GM23248 (cell line): Measurements from ENCODE around the gene FAM161A. TPM values are rescaled to one million over a fixed set of nuclear protein-coding genes. Genes with fewer than 3 reads are reported as not detected.

ENCODE experiments used
- DNase-seq: peaks from one replicate; pipeline ENCODE4 v3.0.0-alpha.2; 2015
- H2AFZ ChIP-seq: fragments of 200-600 bp; sonication (generic); 2 replicates; pipeline ENCODE4 v1.6.1; 2016; ENCODE audit warnings: antibody characterized with exemption
- H3F3A ChIP-seq: fragments of 200-600 bp; sonication (generic); 2 replicates; pipeline ENCODE4 v1.6.1; 2016; ENCODE audit warnings: mild to moderate bottlenecking, antibody characterized with exemption, mixed run types; ENCODE audit not compliant: insufficient read depth
- H3K27ac ChIP-seq: fragments of 200-600 bp; sonication (generic); 2 replicates; pipeline ENCODE4 v1.5.1; 2016; ENCODE audit warnings: mild to moderate bottlenecking
- H3K27me3 ChIP-seq: fragments of 200-600 bp; sonication (generic); replicated peaks from 2 replicates; pipeline ENCODE4 v1.6.1; 2016; ENCODE audit warnings: mild to moderate bottlenecking; ENCODE audit not compliant: insufficient read depth
- H3K36me3 ChIP-seq: fragments of 200-600 bp; sonication (generic); 2 replicates; pipeline ENCODE4 v1.6.1; 2016; ENCODE audit warnings: low read depth, mild to moderate bottlenecking
- H3K4me1 ChIP-seq: fragments of 200-600 bp; sonication (generic); 2 replicates; pipeline ENCODE4 v1.6.1; 2016; ENCODE audit warnings: mild to moderate bottlenecking; ENCODE audit not compliant: insufficient read depth
- H3K4me2 ChIP-seq: fragments of 200-600 bp; sonication (generic); one replicate; pipeline ENCODE4 v1.6.1; 2016; ENCODE audit warnings: mild to moderate bottlenecking; ENCODE audit not compliant: unreplicated experiment
- H3K4me3 ChIP-seq: fragments of 200-600 bp; sonication (generic); 2 replicates; pipeline ENCODE4 v1.5.1; 2016; ENCODE audit warnings: mild to moderate bottlenecking
- H3K79me2 ChIP-seq: fragments of 200-600 bp; sonication (generic); 2 replicates; pipeline ENCODE4 v1.6.1; 2016; ENCODE audit warnings: mild to moderate bottlenecking; ENCODE audit not compliant: insufficient read depth
- H3K9ac ChIP-seq: fragments of 200-600 bp; sonication (generic); 2 replicates; pipeline ENCODE4 v1.6.1; 2016; ENCODE audit warnings: mild to moderate bottlenecking
- H3K9me2 ChIP-seq: fragments of 200-600 bp; sonication (generic); 2 replicates; pipeline ENCODE4 v1.6.1; 2016; ENCODE audit warnings: mixed run types, mild to moderate bottlenecking, moderate library complexity; ENCODE audit not compliant: insufficient read depth
- H3K9me3 ChIP-seq: fragments of 200-600 bp; sonication (generic); one replicate; pipeline ENCODE4 v1.6.1; 2017; ENCODE audit warnings: low read depth
- H4K20me1 ChIP-seq: fragments of 200-600 bp; sonication (generic); 2 replicates; pipeline ENCODE4 v1.6.0; 2016; ENCODE audit not compliant: insufficient read depth
- EZH2 ChIP-seq: fragments of 200-600 bp; sonication (generic); IDR thresholded peaks from 2 replicates; pipeline ENCODE4 v1.6.1; 2018; ENCODE audit warnings: antibody characterized with exemption, mild to moderate bottlenecking; ENCODE audit not compliant: insufficient read depth, poor library complexity, severe bottlenecking
- EZH2phosphoT487 ChIP-seq: fragments of 200-600 bp; sonication (generic); IDR thresholded peaks from 2 replicates; pipeline ENCODE4 v1.6.1; 2018; ENCODE audit warnings: antibody characterized with exemption, moderate library complexity, mild to moderate bottlenecking, low read depth; ENCODE audit not compliant: insufficient read depth
- WGBS, 2 experiments: methylation state at CpG; one replicate each; pipeline ENCODE4 v1.1.6; 2015 to 2017; ENCODE audit warnings: low lambda C conversion rate in 2 of 2, low coverage in 1 of 2; ENCODE audit errors: missing lambda C conversion rate in 2 of 2; 5-methylcytosine and 5-hydroxymethylcytosine counted together
- in situ Hi-C: fragments of 300-500 bp; cut with MboI; formaldehyde crosslinking; loops from 2 replicates; pipeline ENCODE4 v1.15.0; 2020
- polyA plus RNA-seq: library from polyadenylated mRNA; unstranded; fragments of >200 nt; fragmentation: Nextera tagmentation; extraction: Ambion mirVana; gene quantifications from 2 replicates; pipeline ENCODE4 v1.2.1, GENCODE V29; 2016
- total RNA-seq: library from RNA; depleted of rRNA; stranded (reverse); fragments of >200 nt; shearing (Covaris generic); gene quantifications from 2 replicates; pipeline ENCODE4 v1.2.3, GENCODE V29; 2014

Gene FAM161A
- total and polyA plus RNA-seq, 2 experiments from 2014 or later = 0.76 to 1.4 TPM

- no peak for TF ChIP-seq EZH2phosphoT487
- no peak for TF ChIP-seq EZH2
- DNase-seq = no peak
- Histone ChIP-seq H3K4me3 (no peak overlapping the region), H3K9me3 (no peaks in the 10 kb centered on the region), H4K20me1 (no peaks in the 10 kb centered on the region), H3K9me2 (no peaks in the 10 kb centered on the region), H3K27me3 (no peaks in the 10 kb centered on the region), H3K9ac (no peak overlapping the region), H3K27ac (no peak overlapping the region), H3K4me1 (no peaks in the 10 kb centered on the region), H3K79me2 (no peaks in the 10 kb centered on the region), H3K4me2 (no peak overlapping the region), H2AFZ (no peak overlapping the region), H3F3A (peaks cover 25% of the 10 kb centered on the region), H3K36me3 (peaks cover 20% of the 10 kb centered on the region)
- in situ Hi-C loops = no loop called here
- WGBS, 2 experiments = 98 to 100% methylated on average over 5 of the region's 5 CpGs
Measured at GRCh38 chr2:61862085-61862484, 8.2 kb upstream of the FAM161A start.

- in situ Hi-C loops = no loop called here
- H3F3A ChIP-seq = peaks cover 10% of the 10 kb centered on the region
- 66 to 77% methylated on average over 3 of the region's 3 CpGs for WGBS, 2 experiments
Measured at GRCh38 chr2:61857224-61857623, 3.4 kb upstream of the FAM161A start.

GRCh38 chr2:61855318-61855613 is 1.4 kb upstream of the FAM161A start:
- DNase-seq = no peak
- Histone ChIP-seq H4K20me1 (no peaks in the 10 kb centered on the region), H3K4me2 (peak overlapping the region; percentile 98), H3K9me2 (no peaks in the 10 kb centered on the region), H3F3A (peaks cover 10% of the 10 kb centered on the region), H3K9ac (peak overlapping the region; percentile 81), H3K27me3 (no peaks in the 10 kb centered on the region), H3K79me2 (no peaks in the 10 kb centered on the region), H3K4me3 (peak overlapping the region; percentile 91), H3K9me3 (no peaks in the 10 kb centered on the region), H3K4me1 (0 out of 2 replicates have a peak, but pooled peaks cover 3% of the 10 kb centered on the region), H2AFZ (peak overlapping the region; percentile 98), H3K27ac (peak overlapping the region; percentile 64), H3K36me3 (no peaks in the 10 kb centered on the region)
- in situ Hi-C loops = no loop called here
- 12 to 14% methylated on average over 9 of the region's 9 CpGs for WGBS, 2 experiments
- TF ChIP-seq EZH2phosphoT487 (no peak), EZH2 (no peak)

More at GRCh38 chr2:61857224-61857623, 3.4 kb upstream of the FAM161A start:
- H2AFZ ChIP-seq = no peak overlapping the region
- H3K27me3 ChIP-seq = no peaks in the 10 kb centered on the region
- peak; percentile 3 for DNase-seq
- H3K79me2 ChIP-seq = no peaks in the 10 kb centered on the region
- no peaks in the 10 kb centered on the region for H4K20me1 ChIP-seq
- no peak overlapping the region for H3K9ac ChIP-seq
- H3K9me2 ChIP-seq = no peaks in the 10 kb centered on the region
- TF ChIP-seq EZH2 (no peak), EZH2phosphoT487 (no peak)
- 0 out of 2 replicates have a peak, but pooled peaks cover 3% of the 10 kb centered on the region for H3K4me1 ChIP-seq
- no peaks in the 10 kb centered on the region; the same call in 1 of the 2 replicates for H3K36me3 ChIP-seq
- H3K9me3 ChIP-seq = no peaks in the 10 kb centered on the region
- no peak overlapping the region for H3K4me3 ChIP-seq
- H3K4me2 ChIP-seq = no peak overlapping the region
- no peak overlapping the region for H3K27ac ChIP-seq

- H3F3A ChIP-seq = peaks cover 10% of the 10 kb centered on the region
- peak overlapping the region; percentile 98 for H3K4me2 ChIP-seq
- peak overlapping the region; percentile 98 for H2AFZ ChIP-seq
- WGBS, 2 experiments = 2% methylated on average over 23 of the region's 23 CpGs
- H3K9me3 ChIP-seq = no peaks in the 10 kb centered on the region
- no peaks in the 10 kb centered on the region for H3K9me2 ChIP-seq
- H4K20me1 ChIP-seq = no peaks in the 10 kb centered on the region
- peak overlapping the region; percentile 91 for H3K4me3 ChIP-seq
- H3K9ac ChIP-seq = peak overlapping the region; percentile 81
- H3K79me2 ChIP-seq = no peaks in the 10 kb centered on the region
- H3K36me3 ChIP-seq = no peaks in the 10 kb centered on the region
- H3K27me3 ChIP-seq = no peaks in the 10 kb centered on the region
- peak overlapping the region; percentile 64 for H3K27ac ChIP-seq
- in situ Hi-C loops = no loop called here
- TF ChIP-seq EZH2phosphoT487 (no peak), EZH2 (no peak)
- peak; percentile 98 for DNase-seq
- H3K4me1 ChIP-seq = 0 out of 2 replicates have a peak, but pooled peaks cover 3% of the 10 kb centered on the region
Measured at GRCh38 chr2:61854564-61855317, 881 bp upstream of the FAM161A start.
